ENCODE data around the gene DPEP1.

DPEP1 gene

DNA sequence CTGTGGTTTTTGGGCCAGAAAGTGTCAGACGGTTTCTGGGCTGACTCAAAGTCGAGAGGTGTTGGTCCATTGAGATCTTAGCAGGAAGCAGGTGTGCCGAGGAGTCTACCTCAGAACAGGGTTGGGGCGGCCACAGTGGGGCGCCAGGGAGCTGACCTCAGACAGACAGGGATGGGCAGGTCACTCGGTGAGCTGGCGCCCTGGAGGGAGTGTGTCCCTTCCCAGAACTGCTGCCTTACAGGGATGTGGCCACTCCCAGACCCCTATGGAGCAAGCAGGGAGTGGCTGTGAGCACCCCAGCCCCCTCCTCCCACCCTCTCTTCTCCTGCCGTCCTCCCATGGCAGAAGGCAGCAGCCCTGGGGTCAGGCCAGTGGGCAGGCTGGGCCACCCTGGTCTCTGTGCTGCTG, 14.0 kb upstream of the DPEP1 start:
- no peak for DNase-seq

- DNase-seq = no peak
Measured at GRCh38 chr16:89599902-89600301, 13.5 kb upstream of the DPEP1 start.

DNA sequence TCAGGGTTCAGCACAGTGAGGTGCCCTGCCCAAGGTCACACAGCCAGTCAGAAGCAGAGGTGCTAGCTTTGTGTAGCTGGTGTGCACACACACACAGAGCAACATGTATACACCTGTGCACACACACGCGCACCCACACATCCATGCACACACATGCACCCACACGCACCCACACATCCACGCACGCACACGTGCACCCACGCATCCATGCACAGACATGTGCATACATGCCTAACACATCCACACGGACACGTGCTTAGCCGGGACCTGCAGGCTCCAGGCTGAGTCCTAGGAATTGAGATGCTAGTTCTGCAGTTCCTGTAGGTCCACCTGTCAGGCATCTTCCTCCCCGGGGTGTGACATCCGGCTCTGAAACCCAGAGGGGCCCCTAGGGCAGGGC, 13.0 kb upstream of the DPEP1 start:
- DNase-seq = no peak

DNA sequence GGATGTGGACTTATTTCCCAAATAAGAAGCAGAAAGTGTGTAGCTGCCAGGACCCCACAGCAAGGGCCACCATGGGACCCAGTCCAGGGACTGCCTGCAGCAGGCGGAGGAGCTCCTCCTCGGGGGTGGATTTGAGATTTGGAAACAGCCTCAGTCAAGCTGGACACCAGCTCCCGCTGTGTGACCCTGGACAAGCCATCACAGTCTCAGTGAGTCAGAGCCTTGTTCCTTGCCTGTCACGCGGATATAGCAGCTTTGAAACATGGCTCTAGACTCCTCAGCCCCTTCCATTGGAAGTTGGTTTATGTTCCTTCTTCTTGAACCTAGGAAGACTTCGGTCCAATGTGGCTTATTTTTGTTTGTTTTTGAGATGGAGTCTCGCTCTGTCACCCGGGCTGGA, 12.5 kb upstream of the DPEP1 start:
- no peak for DNase-seq

DNA sequence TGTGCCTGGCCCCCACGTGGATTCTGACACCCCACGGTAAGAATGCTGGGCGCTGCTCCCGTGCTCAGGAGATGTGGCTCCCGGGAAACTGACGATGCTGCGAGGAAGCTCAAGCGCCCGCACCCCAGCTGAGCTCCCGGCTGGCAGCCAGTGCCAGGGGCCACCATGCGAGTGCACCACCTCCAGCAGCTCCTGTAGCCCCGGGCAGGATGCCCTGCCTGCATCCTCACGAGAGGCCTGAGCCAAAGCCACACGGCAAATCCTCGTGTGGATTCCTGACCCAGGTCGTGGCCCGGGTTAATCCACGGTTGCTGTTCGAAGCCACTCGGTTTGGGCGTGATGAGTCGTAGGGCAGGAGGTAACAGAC, 11.6 kb upstream of the DPEP1 start:
- no peak for DNase-seq

GRCh38 chr16:89602273-89602951, 11.0 kb upstream of the DPEP1 start:
- no peak for DNase-seq

- DNase-seq = no peak
Measured at GRCh38 chr16:89602952-89603590, 10.4 kb upstream of the DPEP1 start.

GRCh38 chr16:89604764-89605163, 8.7 kb upstream of the DPEP1 start:
- DNase-seq = no peak

DNA sequence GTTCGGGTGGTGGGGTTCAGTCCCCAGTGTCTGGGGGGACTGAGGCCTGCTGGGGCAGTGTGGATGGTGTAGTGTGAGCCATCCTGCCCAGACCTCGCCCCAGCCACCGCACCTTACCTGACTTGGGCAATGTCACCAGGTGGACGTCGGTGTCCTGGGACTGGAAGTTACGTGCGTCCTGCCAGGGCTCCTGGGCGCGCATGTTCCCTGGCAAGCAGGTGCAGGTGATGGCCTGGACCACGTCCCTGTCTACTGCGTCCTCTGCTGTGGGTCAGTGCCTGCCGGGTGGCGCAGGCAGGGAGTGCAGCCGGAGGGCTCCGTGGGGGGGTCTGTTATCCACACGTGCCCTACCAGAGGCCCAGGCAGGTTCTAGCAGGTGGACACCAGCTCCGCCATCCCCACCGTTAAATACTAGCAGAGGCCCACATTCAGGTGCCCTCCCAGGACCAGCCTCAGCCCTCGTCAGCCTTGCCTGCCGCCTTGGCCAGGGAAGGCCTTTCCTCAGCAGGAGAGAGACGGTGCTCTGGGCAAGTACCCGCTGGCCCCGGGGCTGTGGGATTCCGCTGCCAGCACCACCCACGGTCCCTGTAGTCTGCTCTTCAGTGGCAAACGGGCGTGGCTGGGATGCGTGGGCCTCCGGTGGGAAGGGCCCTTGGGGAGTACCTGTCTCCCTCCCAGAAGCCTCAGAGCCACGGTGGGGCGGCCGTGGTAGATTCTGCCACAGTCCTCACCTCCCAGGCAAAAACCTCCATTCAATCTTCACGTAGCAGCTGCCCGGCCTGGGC, 8.1 kb upstream of the DPEP1 start:
- no peak for DNase-seq

GRCh38 chr16:89606006-89606405, 7.4 kb upstream of the DPEP1 start:
- DNase-seq = no peak

- no peak for DNase-seq
Measured at GRCh38 chr16:89607453-89607852, 6.0 kb upstream of the DPEP1 start.

DNA sequence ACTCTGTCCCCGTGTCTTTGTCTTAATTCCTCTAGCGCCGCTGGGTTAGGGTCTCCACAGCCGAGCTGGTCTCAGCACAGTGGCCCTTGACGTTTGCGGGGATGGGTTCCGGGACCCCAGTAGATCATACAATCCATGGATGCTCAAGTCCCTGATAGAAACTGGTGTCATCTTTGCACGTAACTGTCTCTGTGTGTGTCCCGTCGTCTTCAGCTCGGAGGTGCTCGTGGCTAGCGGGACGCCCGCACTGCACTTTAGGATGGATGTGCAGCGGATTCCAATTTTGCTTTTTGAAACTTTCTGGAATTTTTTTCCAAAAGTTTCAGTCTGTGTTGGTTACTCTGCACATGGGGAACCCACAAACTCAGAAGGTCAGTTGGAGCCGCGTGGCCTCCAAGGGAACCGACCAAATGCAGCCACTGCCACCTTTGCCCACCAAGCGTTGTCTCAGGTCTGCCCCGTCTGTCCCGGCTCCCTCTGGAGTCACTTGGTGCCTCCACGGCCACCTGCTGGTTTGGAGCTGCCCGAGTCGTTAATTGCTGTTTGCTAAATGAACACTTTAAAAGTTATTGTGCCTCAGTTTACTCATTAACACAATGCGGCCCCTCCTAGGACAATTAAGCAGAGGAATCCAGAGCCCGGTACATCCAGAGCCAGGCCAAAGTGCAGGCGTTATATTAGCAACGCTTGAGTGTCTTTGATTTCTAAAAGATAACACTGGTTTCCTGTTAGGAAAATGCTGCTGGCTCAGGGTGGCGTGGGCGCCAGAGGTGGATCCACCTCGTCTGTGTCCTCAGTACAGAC, 5.3 kb upstream of the DPEP1 start:
- no peak for DNase-seq

DNA sequence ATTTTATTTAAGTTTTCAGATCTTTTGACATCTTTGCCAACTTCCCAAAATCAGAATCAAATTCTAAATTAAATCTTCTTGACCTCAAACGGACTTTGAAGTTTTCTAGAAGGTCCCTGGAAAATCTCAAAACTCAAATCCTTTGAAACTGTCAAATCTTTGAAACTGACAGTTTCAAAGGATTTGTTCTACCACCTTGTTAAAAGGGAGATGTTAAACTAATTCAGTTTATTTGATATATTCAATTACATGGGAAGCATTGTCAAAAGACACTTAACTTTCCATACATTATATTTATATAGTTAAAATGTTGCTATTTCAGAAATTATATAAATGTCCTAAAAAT, 3.4 kb upstream of the DPEP1 start:
- DNase-seq = no peak

DNA sequence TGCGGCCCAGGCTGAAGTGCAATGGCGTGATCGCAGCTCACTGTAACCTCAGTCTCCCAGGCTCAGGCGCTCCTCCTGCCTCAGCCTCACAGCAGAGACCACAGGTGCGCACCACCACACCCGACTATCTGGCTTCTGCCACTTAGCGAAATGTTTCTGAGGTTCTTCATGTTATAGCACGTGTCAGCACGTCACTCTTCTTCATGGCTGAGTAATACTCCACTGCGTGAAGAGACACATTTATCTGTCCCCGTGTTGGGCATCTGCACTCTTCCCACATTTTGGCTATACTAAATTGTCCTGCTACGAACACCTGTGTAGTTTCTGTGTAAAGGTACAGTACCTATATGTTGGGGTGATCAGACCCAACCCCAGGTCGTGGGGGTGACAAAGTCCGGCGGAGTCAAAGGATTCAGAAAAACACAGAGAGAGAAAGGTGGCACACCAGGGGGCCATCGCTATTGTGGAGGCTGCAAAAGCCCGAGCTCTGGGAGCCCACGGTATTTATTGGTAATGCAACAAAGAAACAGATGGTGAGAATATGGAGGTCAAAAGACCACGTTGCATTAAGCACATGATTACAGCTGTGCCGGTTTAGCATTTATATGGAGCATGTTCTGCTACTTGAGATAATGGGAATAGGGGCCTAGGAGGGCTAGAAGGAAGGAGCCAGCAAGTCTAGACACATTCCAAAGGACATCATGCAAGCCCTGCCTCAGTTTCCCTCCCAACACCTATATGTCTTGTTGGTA, 851 bp upstream of the DPEP1 start:
- no peak for DNase-seq

GRCh38 chr16:89613954-89614459, 565 bp downstream of the DPEP1 start:
- no peak for DNase-seq

DNA sequence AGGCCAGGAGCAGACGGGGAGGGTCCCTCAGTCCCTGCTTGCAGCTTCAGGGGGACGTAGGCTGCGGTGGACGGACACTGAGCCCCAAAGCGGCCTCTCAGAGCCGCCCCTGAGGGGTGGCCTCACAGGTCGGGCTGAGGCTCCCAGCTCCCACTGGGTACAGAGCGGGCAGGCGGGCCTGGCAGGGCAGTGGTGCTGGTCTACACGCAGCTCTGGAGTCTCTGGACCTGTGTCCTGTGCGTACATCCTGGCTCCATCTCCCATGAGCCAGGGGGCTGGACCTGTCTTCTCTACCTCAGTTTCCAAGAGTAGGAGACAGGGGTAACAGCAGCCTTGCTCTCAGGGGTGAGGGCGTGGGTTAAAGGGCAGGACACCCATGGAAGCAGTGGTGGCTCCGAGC, 1.7 kb downstream of the DPEP1 start:
- DNase-seq = no peak

GRCh38 chr16:89615596-89616090, 2.2 kb downstream of the DPEP1 start:
- DNase-seq = no peak

DNA sequence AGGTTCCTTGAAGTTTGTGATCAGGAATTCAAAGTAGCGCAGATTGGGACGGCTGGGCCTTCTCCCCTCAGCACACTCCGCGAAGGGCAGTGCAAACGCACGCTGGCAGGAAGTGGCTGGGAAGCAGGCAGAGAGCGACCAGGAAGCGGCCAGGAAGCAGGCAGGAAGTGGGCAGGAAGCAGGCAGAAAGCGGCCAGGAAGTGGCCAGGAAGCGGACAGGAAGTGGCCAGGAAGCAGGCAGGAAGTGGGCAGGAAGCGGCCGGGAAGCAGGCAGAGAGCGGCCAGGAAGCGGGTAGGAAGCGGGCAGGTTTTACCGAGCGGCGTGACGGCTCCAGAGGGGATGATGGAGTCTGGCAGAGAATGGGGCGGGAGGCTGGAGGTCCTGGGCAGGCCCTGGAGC, 3.2 kb downstream of the DPEP1 start:
- no peak for DNase-seq

DNA sequence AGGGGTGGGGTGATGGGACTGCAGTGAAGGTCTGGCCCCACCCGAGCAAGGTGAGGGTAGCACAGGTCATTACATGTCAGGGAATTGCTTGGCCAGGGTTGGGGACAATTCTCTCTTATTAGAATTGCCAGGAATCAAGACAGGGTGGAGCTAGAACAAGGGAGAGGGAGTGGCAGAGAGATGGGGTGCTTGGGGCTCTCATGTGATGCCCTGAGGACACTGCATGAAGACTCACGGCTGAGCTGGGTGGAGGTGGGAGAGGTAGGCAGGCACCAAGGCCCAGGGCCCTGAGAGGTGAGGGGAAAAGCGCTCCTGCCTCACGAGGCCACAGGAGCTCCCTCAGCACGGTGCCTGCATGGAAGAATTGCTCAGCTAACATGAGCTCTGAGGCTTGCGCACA, 3.6 kb downstream of the DPEP1 start:
- DNase-seq = no peak

- no peak for DNase-seq
Measured at GRCh38 chr16:89618109-89618998, 4.9 kb downstream of the DPEP1 start.

DNA sequence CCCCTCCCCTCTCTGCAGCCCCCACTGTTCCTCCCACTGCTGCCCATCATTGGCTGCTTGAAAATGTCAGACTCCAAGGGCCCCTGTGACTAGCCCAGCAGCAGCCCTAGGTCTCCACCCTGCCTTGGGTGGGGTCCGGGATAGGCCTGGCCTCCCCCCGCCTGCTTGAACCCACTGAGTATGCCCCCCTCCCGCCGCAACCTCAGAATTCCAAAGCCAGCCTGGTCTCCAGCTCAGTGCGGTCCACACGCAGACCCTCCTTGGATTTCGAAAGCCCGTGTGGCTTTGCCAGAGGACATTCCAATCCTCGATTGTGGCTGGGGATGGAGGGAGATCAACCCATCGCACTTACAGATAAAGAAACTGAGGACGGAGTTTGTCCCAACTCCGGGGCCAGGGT, 6.4 kb downstream of the DPEP1 start:
- no peak for DNase-seq

Measured in C1 segment of cervical spinal cord (tissue), 14 donors.